ENCODE data around the gene ZYX. TPM values are rescaled to one million over a fixed set of nuclear protein-coding genes. Genes with fewer than 3 reads are reported as not detected.

ZYX gene
- total and polyA plus RNA-seq, 2 of the 13 experiments (the other 11 are each of a cell fraction or from before 2014, with no cell fraction given): 9.9 to 13.7 TPM

GRCh38 chr7:143395187-143396149 is 14.3 kb downstream of the ZYX start (continued):
- TF ChIP-seq ZNF18 (CRISPR knock-in tag; IDR thresholded peaks at IDR 0.05; ENCODE audit: insufficient replicate concordance) (no peak), ZNF800 (CRISPR knock-in tag; IDR thresholded peaks at IDR 0.05) (peak; percentile 73; the same call in 1 of the 2 replicates), NBN (conservative IDR thresholded peaks at IDR 0.05) (no peak), PHF5A (CRISPR knock-in tag; IDR thresholded peaks at IDR 0.05; ENCODE audit: low read depth, unreplicated experiment) (no peak), UBTF (CRISPR knock-in tag; IDR thresholded peaks at IDR 0.05) (peak; percentile 83), NCOA2 (CRISPR knock-in tag; IDR thresholded peaks at IDR 0.05) (peak; percentile 69), SMARCC2 (IDR thresholded peaks at IDR 0.05) (no peak), RARA (CRISPR knock-in tag; IDR thresholded peaks at IDR 0.05) (peak; percentile 97), ZNF232 (CRISPR knock-in tag; IDR thresholded peaks at IDR 0.05; ENCODE audit: borderline replicate concordance) (0 out of 2 replicates have a peak, but pooled peaks have one; percentile 47), ZNF101 (CRISPR knock-in tag; IDR thresholded peaks at IDR 0.05; ENCODE audit: borderline replicate concordance, low read depth) (no peak), ZNF619 (CRISPR knock-in tag; IDR thresholded peaks at IDR 0.05) (peak; percentile 43; the same call in 1 of the 2 replicates), ZNF33A (CRISPR knock-in tag; IDR thresholded peaks at IDR 0.05; ENCODE audit: borderline replicate concordance) (no peak), SSRP1 (CRISPR knock-in tag; IDR thresholded peaks at IDR 0.05) (no peak), ZFP36L1 (CRISPR knock-in tag; IDR thresholded peaks at IDR 0.05) (no peak), MYC (CRISPR knock-in tag; IDR thresholded peaks at IDR 0.05; ENCODE audit: borderline replicate concordance) (peak; percentile 82), ZNF646 (CRISPR knock-in tag; IDR thresholded peaks at IDR 0.05) (no peak)

Measured in HepG2 (cell line).